Large intestine (tissue), 3 donors: ENCODE results near the gene TLR7. TPM values are rescaled to one million over a fixed set of nuclear protein-coding genes. Genes with fewer than 3 reads are reported as not detected.
A peak's percentile ranks its signal among the peaks of the same experiment; 100 is the strongest.

Experiments used
- DNase-seq, 2 donors: peaks; one replicate each; pipeline versions ENCODE4 v3.0.0 to v3.0.0-alpha.2; 2013
- H3K27ac ChIP-seq: one replicate; pipeline ENCODE4 v1.5.1; 2013; ENCODE audit warnings: low read length
- H3K27me3 ChIP-seq: 2 replicates; pipeline ENCODE4 v1.6.1; 2013; ENCODE audit warnings: low read length; ENCODE audit not compliant: control insufficient read depth, insufficient read depth
- H3K36me3 ChIP-seq: 2 replicates; pipeline ENCODE4 v1.6.1; 2013; ENCODE audit warnings: low read length; ENCODE audit not compliant: control insufficient read depth, insufficient read depth
- H3K4me1 ChIP-seq: one replicate; pipeline ENCODE4 v1.6.1; 2013; ENCODE audit warnings: low read length; ENCODE audit not compliant: control insufficient read depth, insufficient read depth
- H3K4me3 ChIP-seq: one replicate; pipeline ENCODE4 v1.5.1; 2013; ENCODE audit warnings: low read length
- H3K9me3 ChIP-seq: one replicate; pipeline ENCODE4 v1.6.1; 2013; ENCODE audit warnings: mild to moderate bottlenecking, low read depth, low read length, moderate library complexity; ENCODE audit not compliant: control insufficient read depth
- WGBS: methylation state at CpG from one replicate; pipeline ENCODE4 v1.1.5; 2013; ENCODE audit warnings: low lambda C conversion rate; ENCODE audit not compliant: insufficient coverage; 5-methylcytosine and 5-hydroxymethylcytosine counted together
- polyA plus RNA-seq: library from polyadenylated mRNA; unstranded; fragments of 120-200 nt; gene quantifications from one replicate; pipeline ENCODE4 v1.2.1, GENCODE V29; 2013

TLR7 gene
- polyA plus RNA-seq, 1 donor, result 1.4 TPM

DNA sequence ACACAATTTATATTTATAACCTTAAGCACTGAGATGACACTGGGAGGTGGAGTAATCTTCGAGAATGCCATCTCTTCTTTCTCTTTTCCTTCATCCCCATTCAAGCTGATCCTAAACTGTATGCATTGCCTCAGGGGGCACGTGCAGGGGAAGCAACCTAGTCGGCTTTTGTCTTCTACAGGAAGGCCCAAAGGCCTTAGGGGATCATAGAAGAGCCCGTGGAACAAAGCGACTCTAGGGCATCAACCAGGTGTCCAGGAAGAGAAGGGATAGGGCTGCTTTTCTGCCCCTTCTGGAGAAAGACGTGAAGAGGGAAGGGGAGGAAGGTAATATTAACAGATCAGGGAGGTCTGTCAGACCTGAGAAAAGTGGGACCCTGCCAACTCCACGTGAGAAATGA is 32.6 kb downstream of the TLR7 start:
- Histone ChIP-seq H3K27ac (no peak overlapping the region), H3K4me1 (no peaks in the 10 kb centered on the region), H3K36me3 (no peaks in the 10 kb centered on the region), H3K9me3 (no peaks in the 10 kb centered on the region), H3K27me3 (no peaks in the 10 kb centered on the region), H3K4me3 (no peak overlapping the region)
- no peak for DNase-seq
- no CpG with 5 or more reads among the region's 7 CpGs for WGBS

DNA sequence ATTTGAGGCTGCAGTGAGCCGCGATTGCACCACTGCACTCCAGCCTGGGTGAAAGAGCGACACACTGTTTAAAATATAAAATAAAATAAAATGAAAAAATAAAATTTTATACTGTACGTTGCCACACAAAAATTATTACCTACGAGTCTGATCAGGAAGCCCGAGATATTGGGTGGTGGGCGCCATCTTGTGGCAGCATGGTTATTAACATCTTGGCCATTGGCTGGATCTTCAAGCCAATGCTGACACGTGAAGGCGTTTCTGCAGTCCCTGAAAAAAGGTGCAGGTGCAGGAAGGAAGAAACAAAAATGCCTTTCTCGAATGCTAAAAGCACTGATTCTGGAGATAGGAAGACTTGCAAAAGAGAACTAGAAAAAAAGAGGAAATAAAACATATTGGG is 34.6 kb downstream of the TLR7 start:
- Histone ChIP-seq H3K9me3 (no peaks in the 10 kb centered on the region), H3K4me3 (no peak overlapping the region), H3K27me3 (no peaks in the 10 kb centered on the region), H3K27ac (no peak overlapping the region), H3K36me3 (no peaks in the 10 kb centered on the region), H3K4me1 (no peaks in the 10 kb centered on the region)
- peak; percentile 13 to 30 for DNase-seq
- WGBS, result no CpG with 5 or more reads among the region's 10 CpGs

DNA sequence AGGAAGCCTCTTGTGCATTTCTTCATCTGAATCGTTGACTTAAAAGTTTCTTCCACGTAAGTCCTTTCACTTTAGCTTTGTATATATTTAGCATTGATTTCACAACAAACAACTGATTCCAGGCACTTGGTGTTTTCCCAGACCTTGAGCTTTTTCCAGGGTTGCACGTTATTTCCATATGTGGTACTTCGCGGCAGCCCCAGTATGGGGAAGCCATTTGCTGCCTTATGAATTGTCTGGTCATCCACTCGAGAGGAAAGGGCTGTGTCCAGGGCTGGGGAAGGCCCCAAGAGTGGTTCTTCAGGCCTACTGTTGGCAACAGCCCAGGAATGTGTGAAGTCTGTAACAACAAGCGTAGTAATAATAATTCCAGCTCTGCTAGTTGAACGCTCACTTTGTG is 36.8 kb downstream of the TLR7 start:
- Histone ChIP-seq H3K4me1 (no peaks in the 10 kb centered on the region), H3K4me3 (no peak overlapping the region), H3K36me3 (no peaks in the 10 kb centered on the region), H3K9me3 (no peaks in the 10 kb centered on the region), H3K27ac (no peak overlapping the region), H3K27me3 (no peaks in the 10 kb centered on the region)
- WGBS, result 79% methylated on average over 2 of the region's 8 CpGs
- peak; percentile 2 to 3 for DNase-seq

DNA sequence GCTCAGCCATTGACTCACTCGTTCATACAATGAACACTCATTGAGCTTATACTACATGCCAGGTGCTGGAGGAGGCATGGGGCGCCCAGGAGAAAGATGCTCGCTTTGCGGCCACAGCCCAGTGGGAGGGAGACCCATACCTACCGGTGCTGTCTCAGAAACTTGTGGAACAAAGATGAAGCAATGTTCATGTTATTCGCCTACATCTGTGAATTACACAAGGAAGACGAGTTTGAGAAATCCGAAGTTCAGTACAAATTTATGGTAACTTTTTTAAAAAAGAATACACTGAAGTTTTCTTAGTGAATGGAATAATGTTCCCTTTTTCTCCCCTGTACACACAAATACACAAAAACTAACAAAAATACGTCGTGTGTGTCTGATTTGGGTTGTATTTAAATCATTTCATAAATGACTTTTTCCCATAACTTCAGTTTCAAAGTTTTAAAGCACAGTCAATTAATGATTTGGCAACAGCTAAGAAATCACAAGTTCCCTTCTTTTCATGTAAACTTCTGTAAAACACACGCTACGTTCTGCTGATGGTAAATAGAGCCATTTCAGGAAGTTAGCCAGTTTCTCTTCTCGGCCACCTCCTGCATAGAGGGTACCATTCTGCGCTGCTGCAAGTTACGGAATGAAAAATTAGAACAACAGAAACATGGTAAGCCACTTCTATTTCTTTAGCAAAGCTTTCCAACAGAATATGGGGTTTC is 39.3 kb downstream of the TLR7 start, which contains the start of gene TLR8:
TSS of gene TLR8 (plus strand) at position 575 of the 716 bp plus-strand sequence. CDS start at position 662, 87 bp downstream.
- no peak for DNase-seq
- no CpG with 5 or more reads among the region's 15 CpGs for WGBS
- Histone ChIP-seq H3K36me3 (no peaks in the 10 kb centered on the region), H3K27me3 (no peaks in the 10 kb centered on the region), H3K4me1 (no peaks in the 10 kb centered on the region), H3K27ac (no peak within 1 kb of the TSS), H3K9me3 (no peaks in the 10 kb centered on the region), H3K4me3 (no peak within 1 kb of the TSS)

DNA sequence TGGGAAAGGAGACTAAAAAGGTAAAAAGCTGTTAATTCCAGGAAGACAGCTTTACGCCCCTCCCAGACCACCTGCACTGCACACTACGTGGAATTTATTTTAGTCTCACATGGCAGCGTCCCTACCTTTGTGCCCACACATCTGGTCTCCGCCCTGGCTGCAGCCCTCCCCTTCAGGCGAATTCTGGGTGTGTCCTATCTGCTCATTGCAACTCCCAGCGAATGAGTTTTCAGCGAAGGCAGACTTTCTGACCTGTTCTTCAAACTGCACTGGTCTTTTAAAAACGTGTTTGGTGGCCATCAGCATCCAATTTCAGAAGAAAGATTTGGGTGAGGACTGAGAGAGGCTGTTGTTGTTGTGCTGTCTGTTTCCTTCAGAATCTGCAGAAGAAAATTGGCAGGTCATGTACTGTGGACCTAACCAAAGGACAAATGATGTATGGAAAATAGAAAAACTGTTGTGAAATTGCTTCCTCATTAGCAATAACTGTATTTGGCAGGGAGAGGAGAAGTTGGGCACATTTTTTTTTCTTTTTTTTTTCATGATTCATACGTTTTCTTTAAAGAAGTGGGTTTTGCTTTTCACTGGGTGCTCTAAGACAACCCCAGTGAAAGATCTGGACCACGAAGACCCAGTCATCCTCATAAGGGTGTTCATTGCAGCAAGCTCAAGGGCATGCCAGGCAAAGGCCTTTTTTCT is 43.7 kb downstream of the TLR7 start:
- WGBS, result no CpG with 5 or more reads among the region's 10 CpGs
- Histone ChIP-seq H3K4me1 (no peaks in the 10 kb centered on the region), H3K27me3 (no peaks in the 10 kb centered on the region), H3K36me3 (no peaks in the 10 kb centered on the region), H3K9me3 (no peaks in the 10 kb centered on the region), H3K4me3 (no peak overlapping the region), H3K27ac (no peak overlapping the region)
- DNase-seq, result peak in 1 of 2 donors; percentile 14

DNA sequence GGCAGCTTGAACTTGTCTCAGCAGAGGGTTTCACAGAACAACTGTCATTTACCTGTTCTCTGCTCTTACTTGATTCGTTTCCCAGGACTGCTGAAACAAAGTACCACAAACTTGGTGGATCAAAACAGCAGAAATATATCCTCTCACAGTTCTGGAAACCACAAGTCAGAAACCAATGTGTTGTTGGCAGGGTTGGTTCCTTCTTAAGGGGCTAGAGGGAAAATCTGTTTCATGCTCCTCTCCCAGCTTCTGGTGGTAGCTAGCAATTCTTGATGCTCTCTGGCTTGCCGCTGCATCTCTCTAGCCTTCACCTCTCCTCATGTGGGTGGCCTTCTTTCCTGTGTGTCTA is 44.2 kb downstream of the TLR7 start:
- H3K4me3 ChIP-seq, result no peak overlapping the region
- no CpG with 5 or more reads among the region's 2 CpGs for WGBS

DNA sequence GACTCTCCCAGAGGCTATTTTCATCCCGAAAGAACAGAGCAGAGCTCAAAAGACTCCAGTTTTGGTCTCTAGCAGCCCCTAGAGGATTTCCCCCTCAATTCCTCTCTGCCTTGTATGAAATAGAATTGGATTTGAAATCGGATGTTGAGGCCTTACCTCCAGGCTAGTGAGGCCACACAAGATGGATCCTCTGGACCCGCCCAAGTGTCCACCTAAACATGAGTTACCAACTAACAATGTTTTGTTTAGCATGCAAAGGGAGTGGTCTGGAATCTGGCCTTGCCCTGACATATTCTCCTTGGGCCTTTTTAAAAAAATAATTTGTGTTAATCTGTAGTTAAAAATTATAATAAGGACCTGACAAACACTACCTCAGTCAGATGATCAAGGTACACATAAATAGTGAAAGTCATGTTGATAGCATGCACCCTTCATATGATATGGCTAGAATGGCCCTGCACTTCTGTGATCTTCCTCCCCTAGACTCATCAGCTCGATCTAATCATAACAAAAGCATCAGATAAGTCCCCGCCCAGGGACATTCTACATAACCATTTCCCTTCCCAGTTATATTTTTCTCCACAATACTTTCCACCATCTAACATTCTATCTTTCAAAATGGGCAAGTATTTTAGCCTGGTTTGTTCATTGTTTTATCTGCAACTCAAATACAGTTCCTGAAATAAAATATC is 46.1 kb downstream of the TLR7 start:
- DNase-seq, result no peak
- WGBS, result no CpG with 5 or more reads among the region's 5 CpGs
- Histone ChIP-seq H3K27ac (no peak overlapping the region), H3K36me3 (no peaks in the 10 kb centered on the region), H3K9me3 (no peaks in the 10 kb centered on the region), H3K27me3 (no peaks in the 10 kb centered on the region), H3K4me1 (no peaks in the 10 kb centered on the region), H3K4me3 (no peak overlapping the region)

More for the DNA sequence above, 44.2 kb downstream of the TLR7 start:
- no peaks in the 10 kb centered on the region for H3K27me3 ChIP-seq
- DNase-seq, result no peak
- H3K27ac ChIP-seq, result no peak overlapping the region
- no peaks in the 10 kb centered on the region for H3K36me3 ChIP-seq
- no peaks in the 10 kb centered on the region for H3K4me1 ChIP-seq
- no peaks in the 10 kb centered on the region for H3K9me3 ChIP-seq

DNA sequence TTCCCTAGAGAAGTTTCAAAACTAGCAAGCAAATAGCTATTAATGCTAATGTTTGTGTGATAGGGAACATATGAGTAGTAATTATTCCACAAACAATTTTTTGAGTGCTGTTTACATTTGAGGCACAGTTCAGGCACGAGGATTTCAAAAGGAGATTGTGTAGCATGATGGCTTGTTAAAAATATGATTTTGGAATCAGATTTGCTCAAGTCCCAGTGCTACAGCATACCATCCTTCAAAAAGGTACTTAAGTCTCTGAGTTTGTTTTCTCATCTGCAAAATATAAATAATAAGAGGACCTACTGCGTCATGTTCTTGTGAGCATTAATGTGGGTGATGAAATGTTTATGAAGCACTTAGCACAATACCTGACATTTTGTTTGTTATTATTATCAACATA is 50.9 kb downstream of the TLR7 start:
- Histone ChIP-seq H3K9me3 (no peaks in the 10 kb centered on the region), H3K27me3 (no peaks in the 10 kb centered on the region), H3K4me1 (no peaks in the 10 kb centered on the region), H3K27ac (no peak overlapping the region), H3K36me3 (no peaks in the 10 kb centered on the region), H3K4me3 (no peak overlapping the region)
- DNase-seq, result no peak
- WGBS, result no CpG with 5 or more reads among the region's 2 CpGs

DNA sequence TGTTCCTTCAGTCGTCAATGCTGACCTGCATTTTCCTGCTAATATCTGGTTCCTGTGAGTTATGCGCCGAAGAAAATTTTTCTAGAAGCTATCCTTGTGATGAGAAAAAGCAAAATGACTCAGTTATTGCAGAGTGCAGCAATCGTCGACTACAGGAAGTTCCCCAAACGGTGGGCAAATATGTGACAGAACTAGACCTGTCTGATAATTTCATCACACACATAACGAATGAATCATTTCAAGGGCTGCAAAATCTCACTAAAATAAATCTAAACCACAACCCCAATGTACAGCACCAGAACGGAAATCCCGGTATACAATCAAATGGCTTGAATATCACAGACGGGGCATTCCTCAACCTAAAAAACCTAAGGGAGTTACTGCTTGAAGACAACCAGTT is 52.2 kb downstream of the TLR7 start:
- Histone ChIP-seq H3K4me1 (no peaks in the 10 kb centered on the region), H3K4me3 (no peak overlapping the region), H3K27me3 (no peaks in the 10 kb centered on the region), H3K27ac (no peak overlapping the region), H3K36me3 (no peaks in the 10 kb centered on the region), H3K9me3 (no peaks in the 10 kb centered on the region)
- WGBS, result no CpG with 5 or more reads among the region's 10 CpGs
- DNase-seq, result no peak

DNA sequence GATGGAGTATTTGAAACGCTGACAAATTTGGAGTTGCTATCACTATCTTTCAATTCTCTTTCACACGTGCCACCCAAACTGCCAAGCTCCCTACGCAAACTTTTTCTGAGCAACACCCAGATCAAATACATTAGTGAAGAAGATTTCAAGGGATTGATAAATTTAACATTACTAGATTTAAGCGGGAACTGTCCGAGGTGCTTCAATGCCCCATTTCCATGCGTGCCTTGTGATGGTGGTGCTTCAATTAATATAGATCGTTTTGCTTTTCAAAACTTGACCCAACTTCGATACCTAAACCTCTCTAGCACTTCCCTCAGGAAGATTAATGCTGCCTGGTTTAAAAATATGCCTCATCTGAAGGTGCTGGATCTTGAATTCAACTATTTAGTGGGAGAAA is 52.7 kb downstream of the TLR7 start:
- Histone ChIP-seq H3K4me1 (no peaks in the 10 kb centered on the region), H3K27ac (no peak overlapping the region), H3K27me3 (no peaks in the 10 kb centered on the region), H3K4me3 (no peak overlapping the region), H3K9me3 (no peaks in the 10 kb centered on the region), H3K36me3 (no peaks in the 10 kb centered on the region)
- DNase-seq, result no peak
- no CpG with 5 or more reads among the region's 8 CpGs for WGBS
